CD14-positive monocyte (primary cell): Measurements from ENCODE around the gene CSNK1G3. TPM values are rescaled to one million over a fixed set of nuclear protein-coding genes. Genes with fewer than 3 reads are reported as not detected.

Experiments
- DNase-seq, 3 donors: peaks; one replicate each; pipeline ENCODE4 v3.0.0-alpha.2; 2011 to 2022
- H2AFZ ChIP-seq: 2 replicates; pipeline ENCODE4 v1.6.0; 2012; ENCODE audit warnings: mild to moderate bottlenecking, low read depth, low read length, inconsistent platforms; ENCODE audit not compliant: insufficient read depth, poor library complexity, severe bottlenecking
- H3K27ac ChIP-seq, 2 donors: 1 replicate in 1 of 2; 2 replicates in 1 of 2; pipeline ENCODE4 v1.5.1; 2012 to 2013; ENCODE audit warnings: low read length in 2 of 2, control low read depth in 1 of 2, inconsistent platforms in 1 of 2, low read depth in 1 of 2, mild to moderate bottlenecking in 1 of 2
- H3K27me3 ChIP-seq, 2 donors: one replicate each; pipeline versions ENCODE4 v1.6.0 to v1.6.1; 2011 to 2013; ENCODE audit warnings: low read length in 2 of 2; ENCODE audit not compliant: control insufficient read depth in 2 of 2, insufficient read depth in 2 of 2
- H3K36me3 ChIP-seq, 2 donors: replicated peaks in 1 of 2; 1 replicate in 1 of 2; 2 replicates in 1 of 2; pipeline versions ENCODE4 v1.5.1 to v1.6.1; 2012 to 2013; ENCODE audit warnings: low read length in 2 of 2, control low read depth in 1 of 2, inconsistent platforms in 1 of 2, mild to moderate bottlenecking in 1 of 2; ENCODE audit not compliant: insufficient read depth in 2 of 2, control insufficient read depth in 1 of 2
- H3K4me1 ChIP-seq, 2 donors: 1 replicate in 1 of 2; 2 replicates in 1 of 2; pipeline versions ENCODE4 v1.5.1 to v1.6.1; 2012 to 2013; ENCODE audit warnings: low read length in 2 of 2, control low read depth in 1 of 2, inconsistent platforms in 1 of 2, mild to moderate bottlenecking in 1 of 2, moderate library complexity in 1 of 2; ENCODE audit not compliant: insufficient read depth in 2 of 2, control insufficient read depth in 1 of 2
- H3K4me2 ChIP-seq: replicated peaks from 2 replicates; pipeline ENCODE3; 2012; ENCODE audit warnings: low read length, moderate library complexity, mild to moderate bottlenecking; ENCODE audit not compliant: poor library complexity, severe bottlenecking; ENCODE audit errors: extremely low read depth
- H3K4me3 ChIP-seq, 3 experiments: fragments of 200-600 bp in 1 of 3; sonication (generic) in 1 of 3; replicated peaks in 1 of 3; 1 replicate in 2 of 3; 2 replicates in 1 of 3; pipeline ENCODE4 v1.5.1; 2011 to 2013; ENCODE audit warnings: low read length in 3 of 3, mild to moderate bottlenecking in 3 of 3, control low read depth in 2 of 3, low read depth in 2 of 3, inconsistent platforms in 1 of 3, moderate library complexity in 1 of 3
- H3K79me2 ChIP-seq: 2 replicates; pipeline ENCODE4 v1.6.0; 2012; ENCODE audit warnings: mild to moderate bottlenecking, control low read depth, inconsistent platforms, low read length, moderate library complexity; ENCODE audit not compliant: insufficient read depth
- H3K9ac ChIP-seq: 2 replicates; pipeline ENCODE4 v1.6.0; 2017; ENCODE audit warnings: low read length, mild to moderate bottlenecking; ENCODE audit not compliant: insufficient read depth, poor library complexity, severe bottlenecking
- H3K9me3 ChIP-seq, 2 donors: replicated peaks in 1 of 2; 1 replicate in 1 of 2; 2 replicates in 1 of 2; pipeline versions ENCODE4 v1.5.1 to v1.6.1; 2012 to 2013; ENCODE audit warnings: low read length in 2 of 2, control low read depth in 1 of 2; ENCODE audit not compliant: control insufficient read depth in 1 of 2, insufficient read depth in 1 of 2
- H4K20me1 ChIP-seq: 2 replicates; pipeline ENCODE4 v1.6.0; 2012; ENCODE audit warnings: mild to moderate bottlenecking, low read length, control low read depth, moderate library complexity; ENCODE audit not compliant: insufficient read depth
- H3K27ac Mint-ChIP-seq, 7 donors: one replicate each; pipeline ENCODE4 v1.8.0; 2020; ENCODE audit warnings: mild to moderate bottlenecking in 7 of 7, mixed read lengths in 7 of 7, moderate library complexity in 6 of 7, inconsistent platforms in 2 of 7
- H3K27me3 Mint-ChIP-seq, 3 donors: one replicate each; pipeline ENCODE4 v1.8.0; 2021 to 2022; ENCODE audit warnings: low read depth in 3 of 3, mild to moderate bottlenecking in 3 of 3, mixed read lengths in 3 of 3, moderate library complexity in 3 of 3, inconsistent platforms in 1 of 3
- H3K36me3 Mint-ChIP-seq, 2 donors: one replicate each; pipeline ENCODE4 v1.8.0; 2020; ENCODE audit warnings: mixed read lengths in 2 of 2, inconsistent platforms in 1 of 2, mild to moderate bottlenecking in 1 of 2
- H3K4me1 Mint-ChIP-seq: one replicate; pipeline ENCODE4 v1.8.0; 2020; ENCODE audit warnings: mild to moderate bottlenecking, mixed read lengths
- H3K4me3 Mint-ChIP-seq, 2 donors: one replicate each; pipeline ENCODE4 v1.8.0; 2020; ENCODE audit warnings: mild to moderate bottlenecking in 2 of 2, mixed read lengths in 2 of 2, moderate library complexity in 1 of 2
- H3K9me3 Mint-ChIP-seq, 7 donors: one replicate each; pipeline ENCODE4 v1.8.0; 2020 to 2022; ENCODE audit warnings: mixed read lengths in 7 of 7, mild to moderate bottlenecking in 6 of 7, moderate library complexity in 6 of 7, inconsistent platforms in 2 of 7
- CTCF ChIP-seq: fragments of 200-600 bp; IDR thresholded peaks from one replicate; pipeline ENCODE4 v1.8.0; 2022; ENCODE audit warnings: antibody characterized with exemption, mild to moderate bottlenecking
- WGBS: methylation state at CpG from one replicate; pipeline ENCODE4 v1.1.5; 2013; ENCODE audit warnings: missing lambda C conversion rate; ENCODE audit not compliant: insufficient coverage; 5-methylcytosine and 5-hydroxymethylcytosine counted together
- intact Hi-C, 2 donors: fragments of 100-400 bp; cut with micrococcal nuclease; formaldehyde crosslinking; loops; one replicate each; pipeline versions ENCODE4 v1.15.0 to v1.15.1; 2023
- polyA plus RNA-seq, 3 donors: library from polyadenylated mRNA; depleted of rRNA in 1 of 3; unstranded in 2 of 3; stranded (reverse) in 1 of 3; fragments of 300-500 nt in 2 of 3; fragments of >200 nt in 1 of 3; fragmentation: Illumina TruSeq in 2 of 3; gene quantifications; 1 replicate in 2 of 3; 2 replicates in 1 of 3; pipeline ENCODE4 v1.2.3, GENCODE V29; 2012 to 2021

Gene CSNK1G3
- polyA plus RNA-seq, 3 donors: 10.8 to 22.3 (median 17.1) TPM

GRCh38 chr5:123578390-123578789 lies 66.4 kb downstream of the CSNK1G3 start:
- no peaks in the 10 kb centered on the region for H3K4me1 ChIP-seq
- H3K4me1 Mint-ChIP-seq: peaks cover 2% of the 10 kb centered on the region
- TF ChIP-seq CTCF: no peak
- H3K27me3 Mint-ChIP-seq: no peaks in the 10 kb centered on the region
- peaks cover 21 to 48% of the 10 kb centered on the region in 2 donors for H3K36me3 ChIP-seq
- intact Hi-C loops: no loop called here
- H3K4me3 Mint-ChIP-seq: no peak overlapping the region
- H3K4me2 ChIP-seq: no peak overlapping the region
- no peak overlapping the region for H2AFZ ChIP-seq
- H4K20me1 ChIP-seq: no peaks in the 10 kb centered on the region
- DNase-seq: no peak
- no peak overlapping the region for H3K27ac ChIP-seq
- no peaks in the 10 kb centered on the region for H3K79me2 ChIP-seq
- H3K27me3 ChIP-seq: no peaks in the 10 kb centered on the region
- H3K4me3 ChIP-seq: no peak overlapping the region
- H3K27ac Mint-ChIP-seq: no peak overlapping the region
- no peaks in the 10 kb centered on the region for H3K9me3 ChIP-seq
- no peak overlapping the region for H3K9ac ChIP-seq
- no peaks in the 10 kb centered on the region for H3K9me3 Mint-ChIP-seq
- peaks cover 26 to 36% of the 10 kb centered on the region in 2 donors for H3K36me3 Mint-ChIP-seq

GRCh38 chr5:123579410-123579809 lies 67.4 kb downstream of the CSNK1G3 start:
- Mint-ChIP-seq H3K4me1 (peaks cover 2% of the 10 kb centered on the region), H3K27ac (no peak overlapping the region), H3K9me3 (no peaks in the 10 kb centered on the region), H3K36me3 (peaks cover 23 to 33% of the 10 kb centered on the region in 2 donors), H3K4me3 (no peak overlapping the region), H3K27me3 (no peaks in the 10 kb centered on the region)
- no CpG with 5 or more reads among the region's 3 CpGs for WGBS
- Histone ChIP-seq H3K4me2 (no peak overlapping the region), H3K9ac (no peak overlapping the region), H3K27ac (no peak overlapping the region), H3K9me3 (no peaks in the 10 kb centered on the region), H2AFZ (no peak overlapping the region), H3K27me3 (no peaks in the 10 kb centered on the region), H4K20me1 (no peaks in the 10 kb centered on the region), H3K79me2 (no peaks in the 10 kb centered on the region), H3K4me3 (no peak overlapping the region), H3K4me1 (no peaks in the 10 kb centered on the region), H3K36me3 (peaks cover 20 to 48% of the 10 kb centered on the region in 2 donors)
- DNase-seq: no peak
- intact Hi-C loops: no loop called here
- no peak for TF ChIP-seq CTCF
